ENCODE data around the gene KCNAB3. TPM values are rescaled to one million over a fixed set of nuclear protein-coding genes. Genes with fewer than 3 reads are reported as not detected.

Gene KCNAB3
- total RNA-seq, 4 donors from 2014 or later = 1.9 to 7.5 (median 2.4) TPM; not detected in 1

- 18% methylated on average over 18 of the region's 18 CpGs for WGBS
- peaks cover 20% of the 10 kb centered on the region for H3K36me3 ChIP-seq
- H3K9me3 ChIP-seq = no peaks in the 10 kb centered on the region
- TF ChIP-seq POLR2AphosphoS5 (IDR thresholded peaks at IDR 0.05) = peak in 2 of 3 donors; percentile 9 to 10
- TF ChIP-seq POLR2A (IDR thresholded peaks at IDR 0.05) = no peak
- peak within 1 kb of the TSS; percentile 91 for H3K27ac ChIP-seq
- no peaks in the 10 kb centered on the region for H3K27me3 ChIP-seq
- H3K4me3 ChIP-seq = peak within 1 kb of the TSS; percentile 92
- peaks cover 58% of the 10 kb centered on the region for H3K4me1 ChIP-seq
- DNase-seq (ENCODE audit: low spot score in 2 of 2) = peak; percentile 78 to 83
Measured at GRCh38 chr17:7888184-7888920, 41.3 kb downstream of the KCNAB3 start, which contains the start of gene CHD3. TSS of gene CHD3 (plus strand) at chr17:7888789. CDS start at chr17:7889001, 212 bp downstream.

GRCh38 chr17:7887482-7888183, 42.0 kb downstream of the KCNAB3 start:
- no peaks in the 10 kb centered on the region for H3K27me3 ChIP-seq
- H3K4me1 ChIP-seq = peaks cover 61% of the 10 kb centered on the region
- H3K4me3 ChIP-seq = peak overlapping the region; percentile 92
- H3K27ac ChIP-seq = peak overlapping the region; percentile 91
- H3K36me3 ChIP-seq = peaks cover 17% of the 10 kb centered on the region
- peak in 1 of 2 donors; percentile 3 for TF ChIP-seq CTCF (IDR thresholded peaks at IDR 0.05)
- peak in 1 of 3 donors; percentile 26 for TF ChIP-seq POLR2AphosphoS5 (IDR thresholded peaks at IDR 0.05)
- TF ChIP-seq EP300 (IDR thresholded peaks at IDR 0.05) = no peak
- WGBS = under 1% methylated on average over 35 of the region's 35 CpGs
- no peaks in the 10 kb centered on the region for H3K9me3 ChIP-seq
- peak; percentile 94 to 95 for DNase-seq (ENCODE audit: low spot score in 2 of 2)

DNA sequence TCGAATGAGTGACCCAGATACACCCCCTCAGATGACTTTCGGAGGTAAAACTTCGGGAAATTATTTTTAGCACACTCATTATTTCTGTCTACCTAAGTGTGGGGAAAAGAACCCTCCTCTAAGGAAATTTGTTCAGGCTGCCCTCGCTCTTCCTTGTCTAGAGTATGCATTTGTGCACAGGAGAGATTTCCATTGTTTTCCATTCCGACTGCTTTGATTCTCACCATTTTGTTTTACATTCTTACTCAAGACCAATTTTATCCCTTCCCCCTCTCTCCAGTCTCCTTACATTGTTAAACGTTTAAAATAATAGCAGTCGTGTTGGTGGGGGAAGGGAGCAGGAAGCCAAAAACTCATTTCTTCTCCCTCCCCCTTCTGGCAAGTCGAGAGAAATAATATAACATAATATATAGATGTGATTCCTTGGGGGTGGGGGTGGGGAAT, 42.6 kb downstream of the KCNAB3 start:
- Histone ChIP-seq H3K27ac (peak overlapping the region; percentile 91), H3K4me3 (peak overlapping the region; percentile 92), H3K27me3 (no peaks in the 10 kb centered on the region), H3K36me3 (peaks cover 16% of the 10 kb centered on the region), H3K4me1 (peaks cover 66% of the 10 kb centered on the region), H3K9me3 (no peaks in the 10 kb centered on the region)
- DNase-seq (ENCODE audit: low spot score in 2 of 2) = no peak
- under 1% methylated on average over 8 of the region's 8 CpGs for WGBS
- TF ChIP-seq POLR2A (IDR thresholded peaks at IDR 0.05) = no peak
- TF ChIP-seq EP300 (IDR thresholded peaks at IDR 0.05) = no peak
- no peak for TF ChIP-seq CTCF (IDR thresholded peaks at IDR 0.05)
- TF ChIP-seq POLR2AphosphoS5 (IDR thresholded peaks at IDR 0.05) = no peak

- TF ChIP-seq POLR2AphosphoS5 (IDR thresholded peaks at IDR 0.05) = no peak
- peak in 1 of 2 donors; percentile 79 for DNase-seq (ENCODE audit: low spot score in 2 of 2)
- H3K36me3 ChIP-seq = peaks cover 12% of the 10 kb centered on the region
- H3K4me1 ChIP-seq = peaks cover 66% of the 10 kb centered on the region
- no peaks in the 10 kb centered on the region for H3K9me3 ChIP-seq
- H3K4me3 ChIP-seq = peak overlapping the region; percentile 92
- no peaks in the 10 kb centered on the region for H3K27me3 ChIP-seq
- peak overlapping the region; percentile 91 for H3K27ac ChIP-seq
- under 1% methylated on average over 27 of the region's 30 CpGs for WGBS
Measured at GRCh38 chr17:7886227-7887037, 43.2 kb downstream of the KCNAB3 start.

- TF ChIP-seq EP300 (IDR thresholded peaks at IDR 0.05) (no peak), POLR2AphosphoS5 (IDR thresholded peaks at IDR 0.05) (no peak), POLR2A (IDR thresholded peaks at IDR 0.05) (peak in 1 of 2 donors; percentile 15), CTCF (IDR thresholded peaks at IDR 0.05) (no peak)
- Histone ChIP-seq H3K27ac (peak overlapping the region; percentile 91), H3K4me3 (peak overlapping the region; percentile 92), H3K27me3 (no peaks in the 10 kb centered on the region), H3K36me3 (peaks cover 6% of the 10 kb centered on the region), H3K4me1 (peaks cover 72% of the 10 kb centered on the region), H3K9me3 (no peaks in the 10 kb centered on the region)
- peak; percentile 79 to 81 for DNase-seq (ENCODE audit: low spot score in 2 of 2)
- WGBS = 0% methylated on average over 3 of the region's 64 CpGs
Measured at GRCh38 chr17:7885367-7886226, 44.1 kb downstream of the KCNAB3 start.

All from suprapubic skin (tissue), 4 donors.